ENCODE data around the gene FCER1G.

The FCER1G gene

DNA sequence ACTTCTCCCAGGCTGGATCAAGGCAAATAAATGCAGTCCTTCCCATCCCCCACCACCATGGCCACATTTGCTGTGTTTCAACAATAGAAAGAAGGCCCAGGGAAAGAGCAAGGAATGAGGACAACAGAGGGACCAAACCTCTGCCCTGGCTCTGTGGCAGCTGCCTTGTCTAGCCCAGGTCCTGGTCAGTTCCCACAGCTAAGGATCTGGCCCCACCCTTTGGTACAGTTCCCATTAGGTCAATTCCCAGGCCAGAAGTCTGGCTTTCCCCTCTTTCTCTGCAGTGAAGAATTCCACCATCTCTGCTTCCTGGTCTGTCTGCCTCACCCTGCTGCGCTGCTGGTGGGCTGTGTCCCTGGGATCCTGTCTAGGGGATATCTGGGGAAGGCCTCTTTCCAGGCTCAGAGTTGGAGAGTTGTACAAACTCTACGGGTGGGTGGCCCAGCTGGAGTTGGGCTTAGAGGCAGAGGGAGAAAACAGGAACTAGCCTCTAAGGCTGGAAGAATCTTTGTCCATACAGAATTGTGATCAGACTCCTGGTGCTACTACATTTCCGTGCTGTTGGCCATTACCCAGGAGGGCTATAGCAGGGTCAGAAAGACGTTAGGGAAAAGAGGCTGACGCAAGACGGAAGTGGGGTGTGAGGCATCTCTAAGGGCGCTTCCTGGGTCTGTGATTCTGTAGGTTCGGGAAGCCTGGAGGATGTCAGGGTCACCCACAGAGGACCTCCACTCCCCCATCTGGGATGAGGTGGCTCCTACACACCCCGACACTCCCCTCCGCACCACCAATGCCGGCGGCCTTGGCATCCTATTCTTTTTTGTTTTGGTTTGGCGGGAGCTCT is 13.9 kb upstream of the FCER1G start:
- Mint-ChIP-seq H3K36me3 (ENCODE audit: insufficient read depth) (peaks cover 31% of the 10 kb centered on the region), H3K9me3 (no peaks in the 10 kb centered on the region), H3K27me3 (no peaks in the 10 kb centered on the region), H3K4me1 (ENCODE audit: low read depth in 2 of 2) (peaks cover 41 to 48% of the 10 kb centered on the region in 2 donors), H3K27ac (peak overlapping the region; percentile 96), H3K4me3 (peak overlapping the region; percentile 91 to 95)
- ATAC-seq (replicated peaks) (no peak), DNase-seq (no peak)

GRCh38 chr1:161201836-161202712 is 13.0 kb upstream of the FCER1G start, which contains the start of gene NDUFS2:
TSS of gene NDUFS2 (plus strand) at chr1:161202367. CDS start at chr1:161202386, 19 bp downstream.
- Mint-ChIP-seq H3K27me3 (no peaks in the 10 kb centered on the region), H3K27ac (peak within 1 kb of the TSS; percentile 96), H3K4me3 (peak within 1 kb of the TSS; percentile 91 to 95), H3K4me1 (ENCODE audit: low read depth in 2 of 2) (peaks cover 44 to 51% of the 10 kb centered on the region in 2 donors), H3K36me3 (ENCODE audit: insufficient read depth) (peaks cover 37% of the 10 kb centered on the region), H3K9me3 (no peaks in the 10 kb centered on the region)
- ATAC-seq (replicated peaks) (peak; percentile 99), DNase-seq (peak; percentile 91 to 93 (median 92))

- no peaks in the 10 kb centered on the region for H3K27me3 Mint-ChIP-seq
- peaks cover 68% of the 10 kb centered on the region for H3K36me3 Mint-ChIP-seq (ENCODE audit: insufficient read depth)
- H3K4me1 Mint-ChIP-seq (ENCODE audit: low read depth in 2 of 2), result peaks cover 35 to 41% of the 10 kb centered on the region in 2 donors
- H3K9me3 Mint-ChIP-seq, result no peaks in the 10 kb centered on the region
- no peak overlapping the region for H3K27ac Mint-ChIP-seq
- DNase-seq, result no peak
- H3K4me3 Mint-ChIP-seq, result no peak overlapping the region
- ATAC-seq (replicated peaks), result no peak
These were observed 8.5 kb upstream of the FCER1G start for GRCh38 chr1:161206411-161207140.

- H3K27me3 Mint-ChIP-seq, result no peaks in the 10 kb centered on the region
- H3K4me3 Mint-ChIP-seq, result no peak overlapping the region
- H3K27ac Mint-ChIP-seq, result no peak overlapping the region
- peaks cover 68% of the 10 kb centered on the region for H3K36me3 Mint-ChIP-seq (ENCODE audit: insufficient read depth)
- no peak for ATAC-seq (replicated peaks)
- no peaks in the 10 kb centered on the region for H3K9me3 Mint-ChIP-seq
- peaks cover 32 to 38% of the 10 kb centered on the region in 2 donors for H3K4me1 Mint-ChIP-seq (ENCODE audit: low read depth in 2 of 2)
- DNase-seq, result no peak
These were observed 7.9 kb upstream of the FCER1G start for GRCh38 chr1:161207173-161207572.

DNA sequence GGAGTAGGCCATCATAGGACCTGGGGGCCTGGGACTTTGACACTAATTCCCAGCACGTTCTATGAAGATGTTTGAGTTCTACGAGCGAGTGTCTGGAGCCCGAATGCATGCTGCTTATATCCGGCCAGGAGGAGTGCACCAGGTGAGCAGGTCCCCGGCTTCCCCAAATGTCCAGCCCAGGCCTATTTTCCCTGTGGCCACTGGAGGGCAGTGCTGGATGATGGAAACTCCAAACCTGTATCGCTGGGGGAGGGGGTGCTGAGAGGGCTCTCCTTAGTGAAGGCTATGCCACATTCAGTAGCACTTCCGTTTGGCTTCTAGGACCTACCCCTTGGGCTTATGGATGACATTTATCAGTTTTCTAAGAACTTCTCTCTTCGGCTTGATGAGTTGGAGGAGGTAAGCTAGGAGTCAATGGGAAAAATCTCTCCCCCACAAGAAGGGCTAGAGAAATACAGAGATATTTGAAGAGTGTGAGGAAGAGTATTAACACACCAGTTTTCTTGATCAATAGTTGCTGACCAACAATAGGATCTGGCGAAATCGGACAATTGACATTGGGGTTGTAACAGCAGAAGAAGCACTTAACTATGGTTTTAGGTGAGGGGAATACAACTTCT is 5.2 kb upstream of the FCER1G start:
- H3K4me3 Mint-ChIP-seq, result no peak overlapping the region
- peaks cover 80% of the 10 kb centered on the region for H3K36me3 Mint-ChIP-seq (ENCODE audit: insufficient read depth)

DNA sequence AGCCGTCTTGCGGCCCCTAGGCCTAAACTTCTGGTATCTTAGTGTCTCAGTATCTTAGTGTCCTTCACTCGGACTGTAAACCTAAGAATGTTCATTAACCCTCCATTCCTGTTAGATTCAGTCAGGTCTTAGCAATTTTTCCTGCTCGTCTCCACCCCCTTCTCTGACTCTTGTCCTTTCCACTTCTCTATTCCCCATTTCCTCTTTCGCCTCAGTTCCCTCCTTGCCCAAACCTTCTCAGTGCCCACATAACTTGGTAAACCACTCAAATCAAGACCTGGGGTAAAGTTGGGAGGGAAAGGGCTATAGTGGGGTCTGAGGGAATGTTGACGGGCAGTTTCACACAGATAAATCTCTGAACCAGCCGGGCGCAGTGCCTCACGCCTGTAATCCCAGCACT is 726 bp upstream of the FCER1G start:
- Mint-ChIP-seq H3K27ac (no peak overlapping the region), H3K27me3 (no peaks in the 10 kb centered on the region), H3K4me1 (ENCODE audit: low read depth in 2 of 2) (peaks cover 25 to 36% of the 10 kb centered on the region in 2 donors), H3K9me3 (no peaks in the 10 kb centered on the region), H3K36me3 (ENCODE audit: insufficient read depth) (peaks cover 53% of the 10 kb centered on the region), H3K4me3 (no peak overlapping the region)
- DNase-seq (no peak), ATAC-seq (replicated peaks) (no peak)

More for the DNA sequence above, 5.2 kb upstream of the FCER1G start:
- peak; percentile 90 for ATAC-seq (replicated peaks)
- Mint-ChIP-seq H3K9me3 (no peaks in the 10 kb centered on the region), H3K27me3 (no peaks in the 10 kb centered on the region), H3K4me1 (ENCODE audit: low read depth in 2 of 2) (peaks cover 21 to 26% of the 10 kb centered on the region in 2 donors), H3K27ac (peak overlapping the region; percentile 7 to 50)
- DNase-seq, result peak; percentile 62 to 68 (median 63)

DNA sequence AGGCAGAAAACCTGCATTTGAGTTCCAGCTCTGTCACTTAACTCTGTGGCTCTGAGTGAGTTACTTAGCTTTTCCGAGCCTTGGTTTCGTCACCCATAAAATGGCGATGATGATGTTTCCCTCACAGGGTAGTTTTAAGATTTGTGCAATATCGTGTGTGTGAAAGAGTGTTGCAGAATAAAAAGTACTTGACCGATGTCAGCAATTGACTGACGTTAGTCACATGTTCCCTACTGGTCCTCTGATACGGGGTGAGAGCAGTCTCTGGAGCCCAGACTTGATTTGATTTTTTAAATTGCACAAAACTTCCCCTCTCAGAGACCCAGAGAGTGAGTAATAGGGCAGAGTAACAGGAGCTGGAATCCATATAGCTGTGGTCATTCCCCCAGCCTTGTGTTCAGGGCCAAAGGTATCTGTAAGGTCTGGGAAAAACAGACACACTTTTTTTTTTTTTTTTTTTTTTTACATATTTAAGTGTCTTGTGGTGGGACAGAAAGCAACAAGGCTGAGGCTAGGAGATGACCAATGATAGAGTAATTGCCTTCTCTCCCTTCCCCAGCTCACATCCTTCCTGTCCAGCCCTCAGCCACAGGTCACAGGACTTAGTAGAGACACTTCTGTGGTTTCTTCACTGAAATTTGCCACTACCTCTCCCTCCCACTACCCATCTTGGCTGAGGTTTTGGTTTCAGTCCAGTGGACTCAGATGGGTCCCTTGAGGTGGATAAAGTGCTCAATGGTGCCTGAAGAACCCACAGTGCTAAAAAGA is 2.0 kb downstream of the FCER1G start:
- Mint-ChIP-seq H3K9me3 (no peaks in the 10 kb centered on the region), H3K4me1 (ENCODE audit: low read depth in 2 of 2) (peaks cover 18 to 27% of the 10 kb centered on the region in 2 donors), H3K4me3 (peak overlapping the region in 1 of 2 donors; percentile 55), H3K27me3 (peaks cover 0 to 5% of the 10 kb centered on the region in 2 donors), H3K36me3 (ENCODE audit: insufficient read depth) (peaks cover 27% of the 10 kb centered on the region), H3K27ac (peak overlapping the region; percentile 79 to 91)
- ATAC-seq (replicated peaks) (peak; percentile 62), DNase-seq (no peak)

GRCh38 chr1:161217831-161218230 is 2.7 kb downstream of the FCER1G start:
- Mint-ChIP-seq H3K27me3 (peaks cover 0 to 10% of the 10 kb centered on the region in 2 donors), H3K27ac (peak overlapping the region; percentile 79 to 80), H3K36me3 (ENCODE audit: insufficient read depth) (peaks cover 20% of the 10 kb centered on the region), H3K4me1 (ENCODE audit: low read depth in 2 of 2) (peaks cover 18 to 27% of the 10 kb centered on the region in 2 donors), H3K9me3 (no peaks in the 10 kb centered on the region), H3K4me3 (no peak overlapping the region)
- ATAC-seq (replicated peaks), result no peak
- no peak for DNase-seq

DNA sequence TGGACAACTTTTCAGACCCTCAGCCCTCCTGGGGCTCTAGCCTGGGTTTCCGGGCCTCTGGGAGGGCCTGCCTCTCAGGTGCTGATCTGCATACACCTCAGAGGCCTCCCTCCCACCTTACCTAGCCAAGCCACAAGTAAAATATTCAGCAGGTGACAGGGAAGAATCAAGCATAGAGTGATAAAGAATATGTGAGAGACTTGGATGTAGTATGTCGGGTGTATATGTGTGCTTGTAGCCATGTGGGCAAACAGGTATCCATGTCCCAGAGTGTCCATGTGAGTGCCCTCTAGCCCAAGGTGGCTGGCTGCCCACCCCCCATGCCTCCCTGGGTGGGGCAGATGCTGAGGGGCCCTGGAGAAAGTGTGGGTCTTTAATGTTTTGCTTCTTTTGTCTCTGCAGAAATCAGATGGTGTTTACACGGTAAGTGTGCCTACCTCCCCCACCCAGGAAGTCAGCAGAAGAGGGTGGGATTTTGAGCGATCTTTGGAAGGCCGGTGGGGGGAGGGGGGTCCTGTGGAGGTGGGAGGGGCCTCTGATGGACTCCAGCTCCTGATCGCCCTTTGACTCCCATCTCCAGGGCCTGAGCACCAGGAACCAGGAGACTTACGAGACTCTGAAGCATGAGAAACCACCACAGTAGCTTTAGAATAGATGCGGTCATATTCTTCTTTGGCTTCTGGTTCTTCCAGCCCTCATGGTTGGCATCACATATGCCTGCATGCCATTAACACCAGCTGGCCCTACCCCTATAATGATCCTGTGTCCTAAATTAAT is 3.4 kb downstream of the FCER1G start:
- no peak overlapping the region for H3K4me3 Mint-ChIP-seq
- H3K27ac Mint-ChIP-seq, result peak overlapping the region; percentile 79 to 80
- peaks cover 0 to 10% of the 10 kb centered on the region in 2 donors for H3K27me3 Mint-ChIP-seq

GRCh38 chr1:161219078-161219892 is 4.2 kb downstream of the FCER1G start:
- Mint-ChIP-seq H3K27me3 (peaks cover 0 to 10% of the 10 kb centered on the region in 2 donors), H3K36me3 (ENCODE audit: insufficient read depth) (peaks cover 6% of the 10 kb centered on the region), H3K27ac (peak overlapping the region in 1 of 2 donors; percentile 79), H3K4me3 (no peak overlapping the region), H3K4me1 (ENCODE audit: low read depth in 2 of 2) (peaks cover 18 to 32% of the 10 kb centered on the region in 2 donors), H3K9me3 (no peaks in the 10 kb centered on the region)
- ATAC-seq (replicated peaks) (no peak), DNase-seq (no peak)

More for the DNA sequence above, 3.4 kb downstream of the FCER1G start:
- Mint-ChIP-seq H3K4me1 (ENCODE audit: low read depth in 2 of 2) (peaks cover 18 to 27% of the 10 kb centered on the region in 2 donors), H3K36me3 (ENCODE audit: insufficient read depth) (peaks cover 14% of the 10 kb centered on the region), H3K9me3 (no peaks in the 10 kb centered on the region)
- ATAC-seq (replicated peaks) (no peak), DNase-seq (no peak)

DNA sequence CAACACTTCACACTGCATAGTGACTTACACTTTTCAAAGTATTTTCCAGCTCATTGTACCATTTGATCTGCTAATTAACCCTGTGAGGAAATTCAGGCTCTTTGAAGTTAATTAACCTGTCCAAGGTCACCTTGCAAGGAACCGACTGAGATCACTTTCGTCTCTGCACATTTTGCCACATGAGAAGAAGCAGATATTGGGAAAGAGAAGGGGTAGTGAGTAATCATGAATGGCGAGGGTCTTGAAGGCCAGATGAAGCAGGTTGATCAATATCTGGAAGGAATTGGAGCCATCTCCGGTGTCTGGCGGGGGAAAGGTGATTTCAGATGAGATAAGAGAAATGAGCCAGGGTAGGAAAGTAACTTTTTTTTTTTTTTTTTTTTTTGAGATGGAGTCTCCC is 4.9 kb downstream of the FCER1G start:
- no peak for DNase-seq
- no peaks in the 10 kb centered on the region for H3K36me3 Mint-ChIP-seq (ENCODE audit: insufficient read depth)
- no peaks in the 10 kb centered on the region for H3K9me3 Mint-ChIP-seq
- H3K27me3 Mint-ChIP-seq, result peaks cover 0 to 10% of the 10 kb centered on the region in 2 donors
- H3K27ac Mint-ChIP-seq, result no peak overlapping the region
- peaks cover 17 to 32% of the 10 kb centered on the region in 2 donors for H3K4me1 Mint-ChIP-seq (ENCODE audit: low read depth in 2 of 2)
- no peak overlapping the region for H3K4me3 Mint-ChIP-seq
- no peak for ATAC-seq (replicated peaks)
